ENCODE results near the gene WWOX. TPM values are rescaled to one million over a fixed set of nuclear protein-coding genes. Genes with fewer than 3 reads are reported as not detected.

Gene WWOX
- total RNA-seq, 6 experiments from 2014 or later, result 13.0 to 24.3 (median 16.5) TPM

GRCh38 chr16:78431004-78431670, 331.7 kb downstream of the WWOX start:
- intact Hi-C loops (cut with DNase I), result no loop called here

GRCh38 chr16:78431701-78432100, 332.2 kb downstream of the WWOX start:
- no peak for TF ChIP-seq POLR2A (IDR thresholded peaks at IDR 0.05)
- TF ChIP-seq CTCF (IDR thresholded peaks at IDR 0.05), result no peak
- no peak for ATAC-seq
- WGBS (ENCODE audit: insufficient coverage, low coverage, low lambda C conversion rate, missing lambda C conversion rate), result 83% methylated on average over 3 of the region's 3 CpGs

More at GRCh38 chr16:78431004-78431670, 331.7 kb downstream of the WWOX start:
- no peaks in the 10 kb centered on the region for H3K9me3 ChIP-seq
- H3K36me3 ChIP-seq, result no peaks in the 10 kb centered on the region
- WGBS (ENCODE audit: insufficient coverage, low coverage, low lambda C conversion rate, missing lambda C conversion rate), result 69% methylated on average over 6 of the region's 6 CpGs
- ATAC-seq (no peak), DNase-seq (no peak)
- TF ChIP-seq CTCF (IDR thresholded peaks at IDR 0.05), result no peak
- TF ChIP-seq POLR2A (IDR thresholded peaks at IDR 0.05), result no peak
- no peak overlapping the region for H3K27ac ChIP-seq
- H3K4me1 ChIP-seq, result no peaks in the 10 kb centered on the region
- H3K4me3 ChIP-seq, result no peak overlapping the region
- no peaks in the 10 kb centered on the region for H3K27me3 ChIP-seq

GRCh38 chr16:78432451-78432850, 333.0 kb downstream of the WWOX start:
- WGBS (ENCODE audit: insufficient coverage, low coverage, low lambda C conversion rate, missing lambda C conversion rate), result 93% methylated on average over 16 of the region's 17 CpGs
- ATAC-seq, result no peak
- intact Hi-C loops (cut with DNase I), result no loop called here
- DNase-seq, result no peak
- H3K27me3 ChIP-seq, result no peaks in the 10 kb centered on the region
- H3K4me3 ChIP-seq, result no peak overlapping the region
- TF ChIP-seq CTCF (IDR thresholded peaks at IDR 0.05) (no peak), POLR2A (IDR thresholded peaks at IDR 0.05) (no peak)
- no peak overlapping the region for H3K27ac ChIP-seq
- no peaks in the 10 kb centered on the region for H3K4me1 ChIP-seq
- no peaks in the 10 kb centered on the region for H3K36me3 ChIP-seq
- no peaks in the 10 kb centered on the region for H3K9me3 ChIP-seq

More at GRCh38 chr16:78431701-78432100, 332.2 kb downstream of the WWOX start:
- Histone ChIP-seq H3K4me1 (no peaks in the 10 kb centered on the region), H3K4me3 (no peak overlapping the region), H3K27me3 (no peaks in the 10 kb centered on the region), H3K9me3 (no peaks in the 10 kb centered on the region), H3K27ac (no peak overlapping the region), H3K36me3 (no peaks in the 10 kb centered on the region)
- DNase-seq, result no peak
- intact Hi-C loops (cut with DNase I), result no loop called here

- WGBS (ENCODE audit: insufficient coverage, low coverage, low lambda C conversion rate, missing lambda C conversion rate), result 90% methylated on average over 2 of the region's 2 CpGs
- Histone ChIP-seq H3K27me3 (no peaks in the 10 kb centered on the region), H3K36me3 (no peaks in the 10 kb centered on the region), H3K27ac (no peak overlapping the region), H3K9me3 (no peaks in the 10 kb centered on the region), H3K4me3 (no peak overlapping the region), H3K4me1 (no peaks in the 10 kb centered on the region)
- no peak for DNase-seq
- intact Hi-C loops (cut with DNase I), result no loop called here
- no peak for ATAC-seq
- TF ChIP-seq POLR2A (IDR thresholded peaks at IDR 0.05), result no peak
Measured at GRCh38 chr16:78433116-78433515, 333.7 kb downstream of the WWOX start.

GRCh38 chr16:78434401-78434800, 334.9 kb downstream of the WWOX start:
- no peak overlapping the region for H3K4me3 ChIP-seq
- H3K4me1 ChIP-seq, result no peaks in the 10 kb centered on the region
- H3K36me3 ChIP-seq, result no peaks in the 10 kb centered on the region
- no peaks in the 10 kb centered on the region for H3K9me3 ChIP-seq
- intact Hi-C loops (cut with DNase I), result no loop called here
- H3K27ac ChIP-seq, result no peak overlapping the region
- H3K27me3 ChIP-seq, result no peaks in the 10 kb centered on the region
- ATAC-seq (no peak), DNase-seq (no peak)
- TF ChIP-seq POLR2A (IDR thresholded peaks at IDR 0.05), result no peak
- TF ChIP-seq CTCF (IDR thresholded peaks at IDR 0.05), result no peak
- WGBS (ENCODE audit: insufficient coverage, low coverage, low lambda C conversion rate, missing lambda C conversion rate), result 90% methylated on average over 4 of the region's 4 CpGs

Measured in right lobe of liver (tissue), 6 donors.